GM18498 (cell line): ENCODE data around the gene MAD1L1.

ENCODE experiments used
- ATAC-seq: cut with Tn5 transposase; IDR thresholded peaks from one replicate; pipeline ENCODE4 v1.9.1; 2021; ENCODE audit warnings: mild to moderate bottlenecking, moderate library complexity; ENCODE audit not compliant: unreplicated experiment

The MAD1L1 gene

DNA sequence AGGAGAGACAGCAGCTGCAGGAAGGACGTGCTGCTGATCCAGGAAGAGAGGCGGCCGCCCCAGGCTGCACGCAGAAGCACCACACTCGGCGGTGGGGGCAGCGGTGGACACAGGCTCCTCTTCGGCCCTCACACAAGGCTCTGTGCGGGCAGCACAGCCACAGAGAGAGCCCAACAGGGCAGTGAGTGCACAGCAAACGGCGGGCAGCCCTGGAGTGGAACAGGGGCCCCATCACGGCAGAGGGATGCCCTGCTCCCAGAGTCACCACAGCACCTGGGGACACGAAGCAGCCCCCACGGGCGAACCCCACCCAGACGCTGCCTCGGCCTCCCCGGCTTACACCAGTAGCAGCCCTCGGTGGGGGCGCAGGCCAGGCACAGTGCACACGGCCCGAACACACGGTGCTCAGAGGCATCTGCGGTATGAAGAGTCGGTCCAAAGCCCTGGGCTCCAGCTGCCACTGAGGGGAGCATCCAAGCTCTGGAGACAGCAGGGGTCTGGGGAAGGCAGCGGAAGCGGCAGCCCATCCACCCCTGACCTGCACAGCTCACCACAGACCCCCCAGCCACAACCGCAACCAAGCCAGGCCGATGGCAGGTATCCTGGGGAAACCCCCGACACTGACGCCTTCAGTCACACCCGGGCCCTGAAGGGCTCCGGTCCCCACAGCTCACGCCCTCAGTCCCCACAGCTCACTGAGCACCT, 26.1 kb upstream of the MAD1L1 start:
- ATAC-seq = peak; percentile 68

DNA sequence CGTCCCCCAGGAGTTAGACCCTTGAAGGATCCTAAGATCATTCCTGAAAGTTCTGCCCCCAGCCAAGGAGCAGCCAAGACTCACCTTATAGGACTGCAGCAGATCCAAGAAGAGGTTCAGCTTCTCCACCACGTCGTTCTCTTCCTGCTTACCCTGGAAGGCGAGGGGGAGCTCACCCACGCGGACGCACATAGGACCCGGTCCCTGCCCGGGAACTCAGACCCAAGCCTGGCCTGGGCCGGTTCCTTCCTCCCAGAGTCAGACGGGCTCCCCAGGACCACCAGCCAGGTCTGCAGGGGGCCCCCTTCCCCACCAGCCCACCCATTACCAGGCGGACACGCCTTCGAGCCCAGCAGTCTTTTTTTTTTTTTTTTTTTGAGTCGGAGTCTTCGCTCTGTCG, 24.9 kb upstream of the MAD1L1 start:
- no peak for ATAC-seq

DNA sequence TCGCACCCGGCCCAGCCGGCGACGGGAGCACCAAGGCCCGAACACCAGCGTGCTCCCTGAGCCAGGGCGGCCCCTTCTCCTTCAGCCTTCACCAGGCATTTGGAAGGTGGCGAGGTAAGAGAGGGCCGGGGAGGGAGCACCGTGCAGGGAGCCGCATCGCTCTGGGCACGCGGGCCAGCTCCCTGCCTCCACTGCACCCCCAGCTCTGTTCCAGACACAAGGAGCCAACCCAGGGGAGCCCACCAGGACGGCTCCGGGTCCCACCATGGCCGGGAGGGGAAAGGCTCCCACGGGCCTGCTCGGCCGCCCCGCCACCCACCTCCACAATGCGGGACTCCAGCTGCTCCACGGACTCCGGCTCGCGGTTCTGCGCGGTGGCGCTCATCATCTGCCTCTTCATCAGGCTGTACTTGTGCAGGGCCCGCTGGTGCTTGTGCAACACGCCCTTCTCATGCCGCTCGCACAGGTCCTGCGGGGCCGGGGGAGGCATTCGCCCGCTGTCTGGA, 24.4 kb upstream of the MAD1L1 start:
- no peak for ATAC-seq

DNA sequence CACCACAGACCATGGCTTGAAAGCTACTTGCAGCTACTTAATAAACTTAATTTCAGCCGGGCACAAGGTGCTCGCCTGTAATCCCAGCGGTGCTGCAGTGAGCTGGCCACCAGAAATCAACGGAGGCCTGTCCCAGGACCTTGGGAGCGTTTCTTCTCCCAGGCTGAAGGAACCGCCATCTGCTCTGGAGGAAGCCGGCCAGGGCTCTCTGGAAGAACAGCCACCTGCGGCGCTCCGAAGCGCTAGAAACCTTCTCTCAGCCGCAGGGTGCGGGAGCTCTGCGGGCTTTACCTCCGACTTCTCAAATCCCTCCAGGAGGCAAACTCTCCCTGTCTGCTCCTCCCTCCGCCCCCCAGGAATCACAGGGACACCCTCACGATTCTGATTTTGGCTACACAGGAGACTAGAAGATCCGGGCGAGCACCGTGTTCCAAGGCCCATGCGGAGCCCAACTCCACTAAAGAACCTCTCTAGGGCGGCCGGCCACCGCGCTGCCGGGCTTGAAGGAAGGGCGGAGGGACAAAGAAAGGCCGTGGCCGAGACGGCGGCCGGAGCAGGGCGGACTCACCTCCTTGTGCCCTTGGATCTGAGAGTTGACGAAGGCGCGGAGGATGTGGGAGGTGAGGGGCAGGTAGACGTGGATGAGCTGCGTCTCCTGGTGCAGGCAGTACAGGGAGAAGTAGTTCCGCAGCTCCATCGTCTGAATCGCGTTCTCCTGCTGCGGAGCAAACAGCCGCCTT, 23.7 kb upstream of the MAD1L1 start:
- no peak for ATAC-seq

DNA sequence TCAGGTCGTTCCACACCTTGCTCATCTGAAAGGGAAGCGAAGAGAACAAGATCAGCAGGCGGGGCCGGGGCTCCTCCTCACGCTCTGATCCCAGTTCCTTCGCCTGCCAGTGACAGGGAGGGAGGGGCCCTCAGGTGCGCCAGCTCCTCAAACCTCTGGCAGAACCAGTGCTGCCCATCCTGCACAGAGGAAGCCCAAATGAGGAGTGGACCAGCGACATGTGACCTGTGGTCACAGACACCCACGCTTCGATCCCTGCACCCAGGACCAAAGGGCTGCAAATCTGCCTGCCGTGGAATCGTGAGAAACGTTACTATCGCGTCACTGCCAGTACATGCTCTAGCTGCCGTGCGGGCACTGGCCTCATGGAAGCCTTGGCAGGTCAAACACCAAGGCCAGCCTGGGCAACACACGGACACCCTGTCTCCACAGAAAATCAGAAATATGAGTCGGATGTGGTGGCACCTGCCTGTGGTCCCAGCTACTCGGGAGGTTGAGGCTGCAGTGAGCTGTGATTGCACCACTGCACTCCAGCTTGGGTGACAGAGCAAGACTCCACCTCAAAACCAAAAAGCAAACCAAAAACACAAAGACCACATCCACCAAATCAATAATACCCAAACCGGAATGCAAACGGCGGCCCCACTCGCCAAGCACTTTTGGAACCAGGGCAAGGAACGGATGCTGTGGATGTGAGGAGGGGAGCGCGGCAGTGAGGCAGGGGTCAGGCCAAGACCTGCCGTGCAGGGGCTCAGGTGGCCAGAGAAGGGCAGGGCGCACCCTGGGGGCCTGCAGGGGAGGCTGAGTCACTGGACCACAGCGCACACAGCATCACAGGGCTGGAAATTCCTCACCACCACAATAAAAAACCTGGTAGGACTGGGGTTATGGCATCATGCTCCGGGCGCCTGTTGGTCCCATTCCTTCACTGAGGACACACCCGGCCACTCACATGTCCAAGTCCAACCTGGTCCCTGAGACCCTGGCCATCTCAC, 22.7 kb upstream of the MAD1L1 start:
- no peak for ATAC-seq

DNA sequence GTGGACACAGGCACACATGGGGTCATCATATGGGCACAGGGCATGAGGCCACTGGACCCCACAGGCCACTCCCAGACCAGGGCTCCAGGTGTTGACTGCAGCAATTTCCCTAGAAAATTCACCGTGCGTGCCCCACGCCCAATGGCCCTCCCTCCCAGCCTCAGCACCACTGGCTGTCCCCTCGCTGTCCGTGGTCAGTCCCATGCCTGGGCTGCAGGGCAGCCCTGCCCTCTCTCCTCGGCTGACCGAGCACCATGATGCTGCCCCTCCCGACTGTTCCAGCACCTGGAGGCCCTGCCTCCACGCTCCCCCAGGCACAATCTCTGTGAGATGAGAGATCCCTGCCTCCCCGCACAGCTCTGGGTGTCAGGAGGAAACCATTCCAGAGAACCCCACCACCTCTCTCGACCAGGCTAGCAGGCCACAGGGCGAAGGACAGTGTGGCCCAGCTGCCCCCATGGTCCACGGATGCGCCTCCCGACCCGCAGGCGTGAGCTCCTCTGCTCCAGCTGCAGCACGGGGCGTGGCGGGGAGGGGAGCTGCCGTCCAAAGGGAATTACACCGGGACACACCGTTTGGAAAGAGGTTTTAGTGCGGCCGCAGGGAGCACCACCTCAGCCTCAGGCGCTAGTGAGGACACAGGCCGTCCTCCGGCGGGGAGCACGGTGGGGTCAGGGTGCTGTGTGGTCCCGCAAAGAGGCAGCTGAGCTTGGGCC, 21.8 kb upstream of the MAD1L1 start:
- no peak for ATAC-seq

- ATAC-seq = no peak
Measured at GRCh38 chr7:2253525-2254244, 20.9 kb upstream of the MAD1L1 start.

GRCh38 chr7:2253021-2253420, 20.3 kb upstream of the MAD1L1 start:
- ATAC-seq = no peak

GRCh38 chr7:2251841-2252771, 19.4 kb upstream of the MAD1L1 start:
- no peak for ATAC-seq

DNA sequence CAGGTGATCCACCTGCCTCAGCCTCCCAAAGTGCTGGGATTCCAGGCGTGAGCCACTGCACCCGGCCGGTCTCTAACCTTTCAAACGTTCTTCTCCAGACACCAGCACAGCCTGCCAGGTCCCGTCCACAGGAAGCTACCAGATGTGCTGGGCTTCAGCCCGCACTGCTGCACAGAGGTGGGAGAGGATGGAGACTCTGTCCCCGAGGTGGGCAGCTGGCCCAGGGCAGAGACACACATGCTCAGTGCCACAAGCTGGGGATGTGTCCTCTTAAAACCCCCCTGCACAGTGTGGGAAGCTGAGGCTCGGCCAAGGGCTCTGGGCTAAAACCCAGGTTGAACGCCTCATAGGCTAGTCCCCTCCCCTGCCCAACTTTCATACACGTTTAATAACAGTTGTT, 18.6 kb upstream of the MAD1L1 start:
- no peak for ATAC-seq

DNA sequence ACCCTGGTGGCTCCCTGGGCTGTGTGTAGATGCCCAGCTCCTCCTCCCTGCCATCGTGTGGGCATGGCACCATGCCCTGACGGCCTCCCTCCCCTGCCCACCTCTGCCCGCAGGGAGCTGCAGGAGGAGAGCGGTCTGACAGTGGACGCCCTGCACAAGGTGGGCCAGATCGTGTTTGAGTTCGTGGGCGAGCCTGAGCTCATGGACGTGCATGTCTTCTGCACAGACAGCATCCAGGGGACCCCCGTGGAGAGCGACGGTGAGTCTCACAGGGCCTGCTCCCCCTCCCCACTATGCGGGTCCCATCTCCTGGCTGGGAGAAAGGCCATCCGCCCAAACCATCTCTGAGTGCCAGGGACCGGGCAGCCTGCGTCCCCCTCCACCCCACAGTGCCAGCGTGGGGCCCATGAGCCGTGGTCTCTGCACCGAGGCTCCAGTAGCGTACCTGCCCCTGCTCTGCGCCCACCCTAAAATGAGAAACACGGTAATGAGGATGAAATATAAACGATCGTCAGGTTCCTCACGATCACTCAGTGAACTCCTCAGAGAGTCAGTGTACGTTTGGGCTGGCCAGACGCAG, 17.1 kb upstream of the MAD1L1 start:
- no peak for ATAC-seq

GRCh38 chr7:2248984-2249694, 16.4 kb upstream of the MAD1L1 start:
- no peak for ATAC-seq

DNA sequence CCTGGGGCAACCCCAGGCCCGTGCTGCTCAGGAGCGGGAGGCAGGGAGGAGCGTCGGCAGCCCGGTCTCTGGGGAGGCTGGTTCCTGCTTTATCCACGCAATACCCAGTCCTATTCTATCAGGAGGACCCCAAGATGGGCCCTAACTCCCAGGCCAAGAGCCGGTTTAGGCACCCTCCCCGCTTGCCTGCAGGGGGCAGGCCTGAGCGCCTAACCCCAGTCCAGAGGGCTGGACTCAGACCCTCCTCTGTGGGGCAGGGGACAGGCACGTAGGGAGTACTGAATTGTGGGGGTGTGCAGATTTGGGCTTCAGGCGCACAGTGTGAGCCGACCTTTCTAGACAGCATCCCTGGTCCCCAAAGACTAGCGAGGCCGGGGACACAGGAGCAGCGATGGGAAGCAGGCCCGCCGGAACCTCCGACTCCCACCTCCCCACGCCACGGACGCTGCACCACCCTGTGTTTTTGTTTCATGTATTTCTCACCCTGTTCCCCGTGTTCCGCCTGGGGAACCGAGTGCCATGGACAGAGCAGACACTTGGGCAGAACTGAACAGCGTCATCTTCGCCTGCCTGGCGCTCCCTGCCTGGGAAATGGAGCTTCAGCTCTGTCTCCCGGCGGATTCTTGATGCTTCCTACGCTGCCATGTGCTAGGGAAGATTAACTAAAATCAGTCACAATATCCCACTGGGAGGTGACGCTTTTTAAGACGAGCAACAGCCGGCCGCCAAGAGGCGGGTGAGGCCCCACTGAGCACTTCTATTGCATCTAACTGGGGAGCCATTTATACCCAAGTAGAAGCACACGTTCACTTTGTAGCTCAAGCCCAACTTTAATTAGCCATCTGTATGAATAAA, 14.6 kb upstream of the MAD1L1 start:
- ATAC-seq = peak; percentile 37

DNA sequence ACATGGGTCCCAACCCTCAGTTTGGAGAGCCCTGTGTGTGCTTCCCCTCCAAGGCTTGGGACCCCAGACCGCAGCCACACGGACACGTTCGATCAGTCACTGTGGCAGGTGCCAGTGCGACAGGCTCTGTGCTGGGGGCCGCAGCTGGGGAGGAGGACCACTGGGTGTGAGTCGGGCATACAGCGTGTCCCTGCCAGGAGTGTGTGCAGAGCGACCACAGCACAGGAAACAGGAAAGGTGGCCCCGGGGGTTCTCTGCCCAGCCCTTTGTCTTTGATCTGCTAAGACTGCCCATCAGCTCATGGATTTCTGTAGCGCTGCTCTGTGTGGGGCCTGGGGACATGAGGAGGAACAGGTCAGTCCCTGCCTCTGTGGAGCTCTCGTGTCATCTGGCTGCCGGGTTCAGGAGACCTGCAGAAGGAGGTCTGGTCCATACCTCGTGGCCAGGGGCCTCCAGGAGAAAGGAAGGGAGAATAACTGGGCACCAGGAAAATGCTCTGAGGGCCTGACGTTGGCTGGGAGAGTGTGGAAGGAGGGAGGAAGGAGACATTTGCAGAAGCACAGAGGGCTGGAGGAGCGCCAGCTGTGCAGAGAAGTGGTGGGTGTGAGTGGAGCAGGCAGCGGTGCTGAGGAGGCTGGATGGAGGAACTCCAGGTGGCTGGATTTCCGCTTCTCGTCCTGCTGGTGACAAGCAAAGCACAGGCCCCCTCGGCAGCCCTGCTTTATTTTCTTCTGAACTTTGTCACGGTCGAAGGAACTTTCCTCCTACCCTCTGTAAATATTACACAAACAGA, 13.3 kb upstream of the MAD1L1 start:
- no peak for ATAC-seq

DNA sequence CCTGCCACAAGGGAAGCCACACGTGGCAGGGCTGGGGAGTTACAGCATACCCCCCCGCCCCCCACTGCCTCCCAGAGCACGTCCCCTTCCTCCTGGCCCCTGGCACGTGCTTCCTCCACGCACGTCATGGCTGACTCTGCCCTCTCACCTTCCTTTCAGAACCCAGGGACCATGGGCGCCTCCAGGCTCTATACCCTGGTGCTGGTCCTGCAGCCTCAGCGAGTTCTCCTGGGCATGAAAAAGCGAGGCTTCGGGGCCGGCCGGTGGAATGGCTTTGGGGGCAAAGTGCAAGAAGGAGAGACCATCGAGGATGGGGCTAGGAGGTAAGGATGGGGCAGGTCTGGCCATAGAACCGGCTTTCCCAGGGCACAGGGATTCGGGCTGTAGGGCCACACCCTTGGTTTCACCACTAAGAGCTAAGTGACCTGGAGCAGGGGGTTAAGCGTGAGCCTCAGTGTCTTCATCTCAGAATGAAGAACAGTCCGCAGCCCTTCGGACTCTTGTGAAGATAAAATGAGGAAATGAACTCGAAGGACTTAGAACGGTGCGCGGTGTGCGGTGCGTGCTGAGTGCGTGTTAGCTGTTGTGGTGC, 11.8 kb upstream of the MAD1L1 start:
- ATAC-seq = no peak

DNA sequence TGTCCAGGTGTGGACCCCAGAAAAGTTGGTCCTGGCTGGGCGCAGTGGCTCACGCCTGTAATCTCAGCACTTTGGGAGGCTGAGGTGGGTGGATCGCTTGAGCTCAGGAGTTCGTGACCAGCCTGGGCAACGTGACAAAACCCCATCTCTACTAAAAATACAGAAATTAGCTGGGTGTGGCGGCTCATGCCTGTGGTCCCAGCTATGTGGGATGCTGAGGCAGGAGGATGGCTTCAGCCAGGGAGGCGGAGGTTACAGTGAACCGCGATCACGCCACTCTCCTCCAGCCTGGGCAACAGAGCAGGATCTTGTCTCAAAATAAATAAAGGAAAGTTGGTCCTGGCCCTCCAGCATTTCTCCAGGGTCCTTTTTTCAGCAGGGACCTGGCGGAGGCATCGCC, 10.7 kb upstream of the MAD1L1 start:
- ATAC-seq = no peak
